Fibroblast of mammary gland (primary cell): Measurements from ENCODE around the gene PPAN.

Experiments used
- DNase-seq: peaks from one replicate; pipeline ENCODE4 v3.0.0-alpha.2; 2010; ENCODE audit warnings: low read depth
- H3K4me3 ChIP-seq: 2 replicates; pipeline ENCODE4 v1.5.1; 2011; ENCODE audit warnings: low read depth, mild to moderate bottlenecking, low read length, moderate library complexity; ENCODE audit not compliant: control insufficient read depth
- TF ChIP-seq, protein P1 (sequence below): conservative IDR thresholded peaks from 2 replicates; pipeline ENCODE4 v1.5.1; 2011; ENCODE audit warnings: low read depth, low read length, inconsistent platforms; ENCODE audit not compliant: control insufficient read depth, insufficient read depth

The PPAN gene

DNA sequence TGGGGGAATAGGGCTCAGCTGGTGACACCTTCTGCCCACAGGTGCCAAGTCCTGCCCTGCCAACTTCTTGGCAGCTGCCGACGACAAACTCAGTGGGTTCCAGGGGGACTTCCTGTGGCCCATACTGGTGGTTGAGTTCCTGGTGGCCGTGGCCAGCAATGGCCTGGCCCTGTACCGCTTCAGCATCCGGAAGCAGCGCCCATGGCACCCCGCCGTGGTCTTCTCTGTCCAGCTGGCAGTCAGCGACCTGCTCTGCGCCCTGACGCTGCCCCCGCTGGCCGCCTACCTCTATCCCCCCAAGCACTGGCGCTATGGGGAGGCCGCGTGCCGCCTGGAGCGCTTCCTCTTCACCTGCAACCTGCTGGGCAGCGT, 7.4 kb downstream of the PPAN start:
- H3K4me3 ChIP-seq: no peak overlapping the region
- no peak for DNase-seq
- TF ChIP-seq, protein P1, sequence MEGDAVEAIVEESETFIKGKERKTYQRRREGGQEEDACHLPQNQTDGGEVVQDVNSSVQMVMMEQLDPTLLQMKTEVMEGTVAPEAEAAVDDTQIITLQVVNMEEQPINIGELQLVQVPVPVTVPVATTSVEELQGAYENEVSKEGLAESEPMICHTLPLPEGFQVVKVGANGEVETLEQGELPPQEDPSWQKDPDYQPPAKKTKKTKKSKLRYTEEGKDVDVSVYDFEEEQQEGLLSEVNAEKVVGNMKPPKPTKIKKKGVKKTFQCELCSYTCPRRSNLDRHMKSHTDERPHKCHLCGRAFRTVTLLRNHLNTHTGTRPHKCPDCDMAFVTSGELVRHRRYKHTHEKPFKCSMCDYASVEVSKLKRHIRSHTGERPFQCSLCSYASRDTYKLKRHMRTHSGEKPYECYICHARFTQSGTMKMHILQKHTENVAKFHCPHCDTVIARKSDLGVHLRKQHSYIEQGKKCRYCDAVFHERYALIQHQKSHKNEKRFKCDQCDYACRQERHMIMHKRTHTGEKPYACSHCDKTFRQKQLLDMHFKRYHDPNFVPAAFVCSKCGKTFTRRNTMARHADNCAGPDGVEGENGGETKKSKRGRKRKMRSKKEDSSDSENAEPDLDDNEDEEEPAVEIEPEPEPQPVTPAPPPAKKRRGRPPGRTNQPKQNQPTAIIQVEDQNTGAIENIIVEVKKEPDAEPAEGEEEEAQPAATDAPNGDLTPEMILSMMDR: no peak

GRCh38 chr19:10113964-10114650, 7.9 kb downstream of the PPAN start:
- H3K4me3 ChIP-seq: no peak overlapping the region
- TF ChIP-seq, protein P1: no peak
- no peak for DNase-seq

GRCh38 chr19:10114651-10115391, 8.7 kb downstream of the PPAN start:
- TF ChIP-seq, protein P1: no peak
- H3K4me3 ChIP-seq: no peak overlapping the region
- DNase-seq: no peak

- DNase-seq: no peak
- no peak overlapping the region for H3K4me3 ChIP-seq
- TF ChIP-seq, protein P1: no peak
Observed at GRCh38 chr19:10115392-10116084, 9.4 kb downstream of the PPAN start.

GRCh38 chr19:10116085-10116865, 10.1 kb downstream of the PPAN start:
- no peak for DNase-seq
- TF ChIP-seq, protein P1: no peak
- H3K4me3 ChIP-seq: no peak overlapping the region

GRCh38 chr19:10116866-10117616, 10.9 kb downstream of the PPAN start:
- TF ChIP-seq, protein P1: no peak
- no peak overlapping the region for H3K4me3 ChIP-seq
- DNase-seq: no peak
